Activated gamma-delta T cell treated with Interleukin-2 at 50 U/mL for 16 hours (primary cell): ENCODE measurements around the gene CIPC.

Source experiments
- DNase-seq: peaks from one replicate; pipeline ENCODE4 v3.0.0-alpha.2; 2020

CIPC gene

DNA sequence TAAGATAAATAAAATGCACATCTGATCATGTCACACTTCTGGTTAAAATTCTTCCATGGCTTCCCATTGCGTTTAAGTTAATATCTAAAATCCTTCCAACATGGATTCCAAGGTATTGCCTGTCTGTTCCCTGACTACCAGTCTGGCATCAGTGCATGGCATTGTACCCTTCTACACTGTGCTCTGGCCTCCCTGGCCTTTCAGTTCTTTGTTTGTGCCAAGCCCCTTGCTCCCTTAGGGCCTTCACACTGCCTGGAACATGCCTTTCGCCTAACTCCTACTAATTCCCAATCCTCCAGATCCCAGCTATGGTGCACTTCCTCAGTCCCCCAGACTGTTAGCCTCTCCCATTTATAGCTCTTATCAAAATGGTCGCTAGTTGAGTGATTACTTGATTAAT, 6.3 kb downstream of the CIPC start:
- DNase-seq, result no peak

- no peak for DNase-seq
Observed at GRCh38 chr14:77105145-77105939, 7.3 kb downstream of the CIPC start.

- no peak for DNase-seq
Observed at GRCh38 chr14:77106666-77107065, 8.6 kb downstream of the CIPC start.

- DNase-seq, result no peak
Observed at GRCh38 chr14:77107228-77107627, 9.2 kb downstream of the CIPC start.

- DNase-seq, result no peak
Observed at GRCh38 chr14:77108753-77109152, 10.7 kb downstream of the CIPC start.

GRCh38 chr14:77109656-77110055, 11.6 kb downstream of the CIPC start:
- DNase-seq, result no peak

- DNase-seq, result no peak
Observed at GRCh38 chr14:77110286-77110685, 12.2 kb downstream of the CIPC start.

DNA sequence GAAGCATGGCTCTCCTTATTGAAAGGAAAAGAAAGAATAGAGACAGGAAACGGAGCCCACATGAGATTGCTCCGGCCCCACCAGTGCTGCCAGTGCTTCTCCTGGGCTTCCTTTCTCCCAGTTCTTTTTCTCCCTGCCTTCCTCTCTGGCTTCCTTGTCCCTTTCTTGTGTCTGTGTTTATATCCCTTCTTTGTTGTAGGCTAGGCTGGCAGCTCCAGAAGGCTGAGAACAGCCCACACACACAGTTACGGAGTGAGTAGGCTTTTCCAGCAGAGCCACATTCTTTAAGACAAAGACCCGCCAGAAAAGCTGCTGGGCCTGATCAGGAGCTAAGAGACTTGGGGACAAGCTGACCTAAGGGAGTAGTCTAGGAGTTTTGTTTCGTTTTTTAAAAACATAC, 13.0 kb downstream of the CIPC start:
- no peak for DNase-seq

DNA sequence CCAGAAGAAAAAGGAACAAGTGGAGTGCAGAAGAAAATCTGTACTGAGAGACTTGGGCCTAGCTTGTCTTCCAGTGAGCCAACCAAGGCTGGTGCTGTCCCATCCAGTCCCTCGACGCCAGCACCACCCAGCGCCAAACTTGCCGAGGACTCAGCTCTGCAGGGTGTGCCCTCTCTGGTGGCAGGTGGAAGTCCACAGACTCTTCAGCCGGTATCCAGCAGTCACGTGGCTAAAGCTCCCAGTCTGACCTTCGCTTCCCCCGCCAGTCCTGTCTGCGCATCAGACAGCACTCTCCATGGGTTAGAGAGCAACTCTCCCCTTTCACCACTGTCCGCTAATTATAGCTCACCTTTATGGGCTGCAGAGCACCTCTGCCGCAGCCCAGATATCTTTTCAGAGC, 15.6 kb downstream of the CIPC start:
- DNase-seq, result no peak

GRCh38 chr14:77114609-77115008, 16.6 kb downstream of the CIPC start:
- DNase-seq, result no peak

- DNase-seq, result no peak
Observed at GRCh38 chr14:77116172-77116817, 18.2 kb downstream of the CIPC start.

DNA sequence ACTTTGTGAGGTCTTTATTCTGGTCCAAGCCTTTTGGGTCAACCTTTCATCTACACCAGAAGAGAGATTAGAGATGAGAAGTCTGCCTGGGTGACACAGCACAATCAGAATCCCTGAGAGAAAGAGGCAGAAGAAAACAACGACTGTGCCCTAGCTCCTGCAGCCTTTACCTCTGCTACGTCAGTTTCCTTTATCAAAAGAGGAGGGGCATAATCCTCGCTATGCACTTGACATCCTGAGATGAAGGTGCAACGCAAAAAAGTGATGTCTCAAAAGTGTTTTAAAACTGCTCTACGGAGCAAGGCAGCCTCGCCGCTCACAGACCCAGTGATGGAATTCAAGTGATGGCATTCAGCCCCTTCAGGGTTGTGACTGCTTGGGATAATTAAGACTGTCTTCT, 21.8 kb downstream of the CIPC start:
- no peak for DNase-seq

GRCh38 chr14:77120771-77121743, 23.0 kb downstream of the CIPC start:
- peak; percentile 54 for DNase-seq

DNA sequence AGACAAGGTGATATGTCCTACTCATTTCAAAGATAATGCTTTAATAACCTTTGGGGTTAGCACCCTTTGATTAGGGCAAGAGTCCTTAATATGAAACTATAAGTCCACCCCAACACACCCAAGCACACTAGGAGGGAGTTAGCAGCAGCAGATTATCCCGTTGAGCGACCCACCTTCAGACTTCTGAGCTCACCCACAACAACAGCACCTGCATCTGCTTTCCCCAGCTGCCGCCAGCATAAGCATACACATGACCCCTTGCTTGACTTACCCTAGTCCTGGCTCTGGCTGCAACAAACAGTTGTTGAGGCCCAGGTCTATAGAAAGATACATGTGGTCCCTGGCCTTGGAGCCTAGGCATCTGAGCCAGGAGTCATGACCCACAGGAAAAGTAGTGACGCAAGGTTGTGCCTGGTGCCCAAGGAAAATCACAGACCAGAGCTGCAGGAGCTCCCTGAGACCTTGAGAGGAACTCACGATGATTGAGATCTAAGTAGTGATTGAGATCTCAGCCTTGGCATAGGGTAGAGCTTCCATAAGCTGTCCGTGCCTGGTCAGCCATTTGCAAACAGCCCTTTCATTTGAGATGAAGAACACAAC, 24.6 kb downstream of the CIPC start:
- no peak for DNase-seq

DNA sequence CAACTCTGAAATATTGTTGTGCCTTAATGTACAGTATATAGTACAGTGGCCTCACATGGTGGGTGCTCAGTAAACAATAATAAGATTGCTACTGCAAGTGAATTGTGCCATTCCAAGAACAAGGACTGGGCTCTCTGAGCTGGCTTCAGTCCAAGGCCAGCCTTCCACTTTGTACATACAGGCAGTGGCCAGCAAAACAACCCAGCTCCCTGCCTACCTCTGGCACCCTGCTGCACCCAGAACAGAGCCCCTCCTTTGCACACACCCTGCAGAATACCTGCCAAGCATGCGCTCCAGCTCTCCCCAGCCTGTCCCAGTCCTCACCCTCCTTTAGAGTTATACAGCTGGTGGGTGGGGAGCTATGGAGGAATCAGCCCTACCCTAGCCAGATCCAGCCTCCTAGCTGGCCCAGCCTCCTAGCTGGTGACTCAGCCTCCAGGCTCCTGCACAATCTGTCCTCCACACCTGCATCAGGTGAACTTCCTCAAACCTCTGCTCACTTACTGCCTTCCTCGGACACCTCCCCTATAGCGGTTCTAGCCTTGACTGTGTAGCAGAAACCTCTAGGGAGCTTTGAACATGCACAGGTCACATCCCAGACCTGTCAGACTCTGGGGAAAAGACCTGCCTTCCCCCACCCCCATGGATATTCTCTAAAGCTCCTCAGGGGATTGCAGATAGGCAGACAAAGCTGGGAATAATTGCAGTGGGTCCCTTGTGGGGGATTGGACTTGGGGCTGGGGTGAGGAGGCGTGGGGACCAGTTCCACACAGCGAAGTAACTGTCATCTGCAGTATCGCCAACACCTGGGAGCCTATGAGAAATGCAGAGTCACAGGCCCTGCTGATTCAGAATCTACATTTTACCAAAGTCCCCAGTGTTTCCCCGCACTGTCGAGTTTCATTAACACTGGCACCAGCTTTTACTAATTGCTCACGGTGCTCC, 25.6 kb downstream of the CIPC start:
- no peak for DNase-seq

- peak; percentile 63 for DNase-seq
Observed at GRCh38 chr14:77124345-77125280, 26.6 kb downstream of the CIPC start.

- no peak for DNase-seq
Observed at GRCh38 chr14:77125281-77125801, 27.3 kb downstream of the CIPC start.

- DNase-seq, result no peak
Observed at GRCh38 chr14:77125823-77126325, 27.8 kb downstream of the CIPC start.

GRCh38 chr14:77126461-77126990, 28.5 kb downstream of the CIPC start:
- DNase-seq, result no peak

GRCh38 chr14:77128414-77128891, 30.4 kb downstream of the CIPC start:
- no peak for DNase-seq
